Urinary bladder (tissue), 4 donors: ENCODE measurements around the gene GH1. TPM values are rescaled to one million over a fixed set of nuclear protein-coding genes. Genes with fewer than 3 reads are reported as not detected.
"Not testable (repeated sequence)": the region's sequence is repeated elsewhere in the genome, so short reads cannot be mapped to it uniquely, and the experiment has no call there.

Experiments
- DNase-seq: peaks from one replicate; pipeline ENCODE4 v3.0.0-alpha.2; 2015; ENCODE audit errors: extremely low spot score
- H3K27ac ChIP-seq: one replicate; pipeline ENCODE4 v1.5.1; 2013; ENCODE audit warnings: low read depth, mild to moderate bottlenecking, moderate library complexity
- H3K36me3 ChIP-seq: one replicate; pipeline ENCODE4 v1.6.1; 2013; ENCODE audit warnings: mild to moderate bottlenecking, moderate library complexity; ENCODE audit not compliant: insufficient read depth
- H3K4me1 ChIP-seq: one replicate; pipeline ENCODE4 v1.6.1; 2013; ENCODE audit warnings: mild to moderate bottlenecking, moderate library complexity; ENCODE audit not compliant: insufficient read depth
- H3K4me3 ChIP-seq: one replicate; pipeline ENCODE4 v1.5.1; 2013; ENCODE audit warnings: low read depth, low read length
- WGBS: extraction: QIAGEN DNeasy Blood & Tissue Kit; methylation state at CpG from one replicate; pipeline ENCODE4 v1.1.7; 2013; 5-methylcytosine and 5-hydroxymethylcytosine counted together
- polyA plus RNA-seq: library from polyadenylated mRNA; stranded (reverse); fragments of 200-250 nt; gene quantifications from one replicate; pipeline ENCODE4 v1.2.3, GENCODE V29; 2013
- total RNA-seq: library from RNA; depleted of rRNA; stranded (reverse); fragments of >200 nt; gene quantifications from one replicate; pipeline ENCODE4 v1.2.3, GENCODE V29; 2014
- donor health status: healthy with polysubstance abuse.
- donor health status: healthy.

GH1 gene
- not detected for total RNA-seq
- polyA plus RNA-seq: 0.11 TPM

DNA sequence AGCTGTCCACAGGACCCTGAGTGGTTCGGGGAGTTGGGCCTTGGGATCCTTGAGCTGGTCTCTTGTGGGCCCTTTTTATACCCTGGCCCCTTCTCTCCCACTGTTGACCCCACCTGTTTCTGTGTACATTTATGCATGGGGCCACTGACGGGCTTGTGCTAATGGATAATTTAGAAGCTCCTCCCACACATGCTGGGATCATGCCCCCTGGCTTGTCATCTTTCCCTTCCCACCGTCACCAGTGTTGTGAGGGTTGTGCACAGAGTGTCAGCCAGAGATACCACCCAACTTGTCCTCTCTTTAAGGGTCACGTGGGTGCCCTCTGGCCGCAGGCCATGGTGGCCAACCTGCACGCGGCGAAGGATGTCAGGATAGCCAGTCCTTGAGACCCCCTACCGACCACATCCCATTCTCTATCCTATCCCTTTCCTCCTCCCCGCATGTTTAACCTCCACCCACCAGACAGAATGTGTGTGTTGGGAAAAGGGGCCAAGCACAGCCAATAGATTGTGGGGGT, at the start of gene GH1:
GH1 (minus strand) TSS at position 51 of the 517 bp plus-strand sequence. CDS start 63 bp downstream, outside the sequence.
- not testable (repeated sequence) for H3K27ac ChIP-seq, H3K4me3 ChIP-seq, H3K36me3 ChIP-seq, DNase-seq, H3K4me1 ChIP-seq
- 47% methylated on average over 10 of the region's 10 CpGs for WGBS

DNA sequence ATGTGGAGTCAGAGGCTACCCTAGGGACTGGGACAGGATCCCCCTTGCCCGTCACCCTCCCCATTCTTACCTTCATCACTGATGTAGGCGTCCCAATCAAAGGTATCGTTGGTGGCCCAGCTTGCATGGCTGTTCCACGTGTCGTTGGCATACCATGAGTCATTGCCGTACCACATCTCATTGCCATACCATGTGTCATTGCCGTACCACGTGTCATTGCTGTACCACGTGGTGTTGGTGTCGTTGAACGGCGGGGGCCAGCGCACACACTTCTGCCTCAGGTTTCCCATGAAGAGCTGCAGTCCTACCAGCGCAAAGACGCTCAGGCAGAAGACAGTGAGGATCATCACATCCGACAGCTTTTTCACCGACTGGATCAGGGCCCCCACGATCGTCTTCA, 49.3 kb upstream of the GH1 start:
- Histone ChIP-seq H3K27ac (no peak overlapping the region), H3K4me3 (no peak overlapping the region)

DNA sequence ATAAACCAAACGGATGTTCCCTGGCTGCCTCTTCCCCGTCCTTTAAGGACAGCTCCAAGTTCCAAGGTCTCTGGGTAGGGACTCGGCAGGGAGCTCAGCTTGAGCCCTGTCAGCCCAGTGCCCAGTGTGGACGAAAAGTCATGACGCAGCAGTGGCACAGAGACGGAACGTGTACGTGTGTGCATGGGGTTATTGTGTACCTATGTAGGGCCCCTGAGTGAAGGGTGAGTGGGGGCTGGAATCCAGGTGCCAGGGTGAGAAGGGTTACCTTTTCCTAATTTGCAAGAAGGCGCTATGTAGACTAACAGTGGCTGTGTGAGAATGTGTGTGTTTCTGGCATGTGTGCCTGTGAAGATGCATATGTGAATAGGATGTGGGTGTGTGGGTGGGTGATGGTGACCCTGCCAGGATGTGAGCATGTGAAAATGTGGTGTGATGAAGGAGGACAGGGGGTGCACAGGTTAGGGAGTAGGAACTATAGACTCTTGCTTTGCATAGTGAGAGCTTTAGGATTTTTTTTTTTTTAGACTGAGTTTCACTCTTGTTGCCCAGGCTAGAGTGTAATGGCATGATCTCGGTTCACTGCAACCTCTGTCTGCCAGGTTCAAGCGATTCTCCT, 48.1 kb upstream of the GH1 start:
- H3K4me3 ChIP-seq: no peak overlapping the region
- H3K27ac ChIP-seq: no peak overlapping the region
- H3K36me3 ChIP-seq: no peaks in the 10 kb centered on the region
- DNase-seq: no peak
- H3K4me1 ChIP-seq: no peaks in the 10 kb centered on the region
- WGBS: 82% methylated on average over 11 of the region's 11 CpGs

More for the DNA sequence above, 49.3 kb upstream of the GH1 start:
- DNase-seq: no peak
- Histone ChIP-seq H3K36me3 (no peaks in the 10 kb centered on the region), H3K4me1 (no peaks in the 10 kb centered on the region)
- WGBS: 90% methylated on average over 19 of the region's 19 CpGs

DNA sequence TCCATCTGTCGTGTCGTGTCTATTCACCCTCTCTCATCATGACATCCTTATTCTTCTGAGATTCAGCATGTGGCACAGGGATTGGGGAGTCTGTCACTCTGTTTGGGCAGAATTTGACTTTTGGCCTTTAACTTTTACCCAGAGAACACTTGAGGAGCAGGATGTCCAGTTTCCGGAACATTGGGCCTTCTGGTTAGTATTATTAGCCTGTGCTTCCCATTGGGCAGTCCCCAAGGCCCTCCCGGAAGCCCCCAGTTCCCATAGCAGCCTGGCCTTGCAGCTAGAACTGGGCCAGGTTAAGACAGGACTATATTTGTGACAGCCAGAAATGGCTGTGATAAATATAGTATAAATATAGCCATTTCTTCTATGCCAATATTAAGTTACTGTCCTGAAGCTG, 44.5 kb upstream of the GH1 start:
- Histone ChIP-seq H3K27ac (no peak overlapping the region), H3K4me1 (no peaks in the 10 kb centered on the region), H3K36me3 (no peaks in the 10 kb centered on the region), H3K4me3 (no peak overlapping the region)
- no peak for DNase-seq
- 89% methylated on average over 4 of the region's 4 CpGs for WGBS

DNA sequence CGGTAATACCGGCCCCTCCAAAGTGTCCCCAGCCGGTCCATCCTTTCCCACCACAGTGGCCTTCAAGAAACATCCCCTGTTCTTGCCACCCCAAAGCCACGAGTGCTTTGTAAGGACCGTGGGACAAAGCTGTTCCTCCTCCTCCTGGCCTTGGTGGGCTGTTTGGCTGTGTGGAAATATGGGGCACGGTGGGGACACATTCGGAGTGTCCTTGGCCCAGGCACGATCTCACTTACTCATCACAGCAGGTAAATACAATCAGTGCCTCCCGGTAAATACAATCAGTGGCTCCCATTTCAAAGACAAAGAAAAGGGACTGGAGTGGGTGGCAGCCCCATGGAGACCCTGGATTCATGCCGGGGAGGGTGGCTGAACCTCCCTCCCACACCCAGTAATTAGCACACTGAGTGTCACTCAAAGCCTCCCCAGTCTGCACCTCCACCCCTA, 43.7 kb upstream of the GH1 start:
- WGBS: 63% methylated on average over 10 of the region's 10 CpGs
- no peaks in the 10 kb centered on the region for H3K36me3 ChIP-seq
- H3K4me3 ChIP-seq: no peak overlapping the region
- no peak for DNase-seq
- no peaks in the 10 kb centered on the region for H3K4me1 ChIP-seq
- H3K27ac ChIP-seq: no peak overlapping the region

DNA sequence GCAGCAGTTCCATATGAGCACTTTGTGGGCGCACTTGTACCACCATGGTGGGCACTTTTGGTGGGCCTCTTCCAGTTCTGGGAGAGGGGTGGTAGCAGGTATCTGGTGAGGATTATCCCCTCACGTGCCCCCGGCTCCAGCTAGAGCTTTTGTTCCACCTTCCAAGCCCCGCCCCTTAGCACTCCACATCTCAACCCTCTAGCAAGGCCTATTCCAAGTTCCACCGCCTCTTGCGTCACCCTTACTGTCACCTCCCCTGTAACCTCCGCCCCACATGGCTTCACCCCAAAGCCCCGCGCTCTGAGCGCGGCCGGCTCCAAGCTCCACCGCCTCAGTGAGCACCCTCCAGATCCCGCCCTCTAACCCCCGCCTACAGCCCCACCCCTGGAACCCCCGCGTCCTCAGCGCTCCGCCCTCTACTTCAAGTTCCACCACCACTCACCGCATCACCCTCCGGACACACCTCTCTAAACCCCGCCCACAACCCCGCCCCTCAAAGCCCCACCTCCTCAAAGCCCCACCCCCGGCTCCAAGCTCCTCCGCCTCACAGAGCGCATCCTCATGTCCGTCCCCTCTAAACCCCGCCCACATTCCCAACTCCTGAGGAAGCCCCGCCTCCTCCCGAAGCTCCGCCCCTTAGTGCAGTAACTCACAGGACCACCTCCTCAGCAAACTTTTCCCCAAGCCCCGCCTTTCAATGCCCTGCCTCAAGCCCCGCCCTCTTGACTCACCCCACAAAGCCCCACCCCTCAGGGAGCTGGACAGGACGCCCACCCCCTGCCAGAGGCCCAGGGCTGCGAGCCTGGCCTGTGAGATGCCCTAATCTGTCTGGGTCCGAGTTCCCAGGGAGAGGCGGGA, 42.9 kb upstream of the GH1 start:
- Histone ChIP-seq H3K4me3 (no peak overlapping the region), H3K36me3 (no peaks in the 10 kb centered on the region), H3K4me1 (no peaks in the 10 kb centered on the region), H3K27ac (no peak overlapping the region)
- DNase-seq: no peak
- 16% methylated on average over 37 of the region's 37 CpGs for WGBS

DNA sequence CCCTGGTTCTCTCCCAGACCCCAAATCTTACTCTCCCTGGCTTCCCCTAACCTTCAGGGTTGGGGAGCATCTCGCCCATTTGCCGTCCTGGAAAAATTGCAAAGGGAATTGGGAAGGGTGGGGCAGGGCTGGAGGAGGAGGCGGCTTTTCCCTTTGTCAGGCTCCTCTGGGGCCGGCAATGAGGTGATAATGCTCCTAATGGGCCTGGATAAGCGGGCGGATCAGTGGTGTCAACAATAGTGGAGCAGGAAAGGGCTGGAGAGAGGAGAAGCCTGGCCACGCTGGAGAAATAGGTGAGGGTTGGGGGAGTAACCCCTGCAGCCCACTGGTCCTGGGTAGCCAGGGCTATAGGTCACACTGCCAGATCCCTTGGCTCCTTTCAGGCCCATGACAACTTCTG, 41.8 kb upstream of the GH1 start:
- DNase-seq: no peak
- H3K4me1 ChIP-seq: no peaks in the 10 kb centered on the region
- H3K4me3 ChIP-seq: no peak overlapping the region
- H3K36me3 ChIP-seq: no peaks in the 10 kb centered on the region
- WGBS: 68% methylated on average over 7 of the region's 7 CpGs
- no peak overlapping the region for H3K27ac ChIP-seq

DNA sequence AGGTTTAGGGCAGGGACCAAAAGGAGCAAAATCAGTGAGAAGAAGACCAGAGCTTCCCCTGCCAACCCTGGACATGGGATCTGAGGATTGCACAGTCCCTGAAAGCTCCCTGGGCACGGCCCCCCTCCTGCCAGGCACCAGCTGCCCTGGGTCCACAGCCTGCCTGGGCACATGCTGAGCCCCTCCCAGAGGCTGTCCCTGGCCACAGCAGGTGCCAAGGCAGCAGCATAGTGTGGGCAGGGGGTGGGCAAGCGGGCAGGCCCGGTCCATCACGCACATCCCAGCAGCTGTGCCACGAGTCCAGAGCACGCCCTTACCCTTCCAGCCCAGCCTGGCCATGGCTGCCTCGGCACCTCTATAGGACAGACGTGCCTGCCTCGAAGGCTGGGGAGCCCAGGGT, 41.4 kb upstream of the GH1 start:
- H3K36me3 ChIP-seq: no peaks in the 10 kb centered on the region
- WGBS: 82% methylated on average over 9 of the region's 9 CpGs
- no peak overlapping the region for H3K4me3 ChIP-seq
- no peaks in the 10 kb centered on the region for H3K4me1 ChIP-seq
- DNase-seq: no peak
- no peak overlapping the region for H3K27ac ChIP-seq

DNA sequence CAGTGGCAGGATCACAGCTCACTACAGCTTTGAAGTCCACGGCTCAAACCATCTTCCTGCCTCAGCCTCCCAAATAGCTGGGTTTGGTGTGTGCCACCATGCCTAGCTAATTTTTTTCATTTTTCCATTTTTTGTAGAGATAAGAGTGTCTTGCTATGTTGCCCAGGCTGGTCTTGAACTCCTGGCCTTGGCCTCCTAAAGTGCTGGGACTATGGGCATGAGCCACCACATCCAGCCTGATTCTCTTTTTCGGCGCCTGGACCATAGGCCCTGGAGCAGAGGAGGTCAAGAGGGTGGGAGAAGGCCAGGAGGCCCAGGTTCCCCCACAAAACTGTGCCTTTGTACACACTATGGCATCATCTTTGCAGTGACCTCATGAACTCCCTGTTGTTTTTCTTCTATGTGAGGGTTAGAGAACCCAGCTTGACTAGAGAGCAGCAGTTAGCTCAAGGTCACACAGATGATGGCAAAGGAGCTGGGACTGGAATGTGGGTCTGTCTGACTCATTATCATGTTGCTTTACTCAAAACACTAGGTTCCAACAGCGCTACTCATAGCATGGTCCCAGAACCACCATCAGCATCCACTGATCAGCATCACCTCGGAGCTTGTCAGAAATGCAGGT, 37.8 kb upstream of the GH1 start:
- no peak overlapping the region for H3K27ac ChIP-seq
- no peaks in the 10 kb centered on the region for H3K4me1 ChIP-seq
- no peaks in the 10 kb centered on the region for H3K36me3 ChIP-seq
- WGBS: 96% methylated on average over 5 of the region's 5 CpGs
- H3K4me3 ChIP-seq: no peak overlapping the region
- DNase-seq: no peak

DNA sequence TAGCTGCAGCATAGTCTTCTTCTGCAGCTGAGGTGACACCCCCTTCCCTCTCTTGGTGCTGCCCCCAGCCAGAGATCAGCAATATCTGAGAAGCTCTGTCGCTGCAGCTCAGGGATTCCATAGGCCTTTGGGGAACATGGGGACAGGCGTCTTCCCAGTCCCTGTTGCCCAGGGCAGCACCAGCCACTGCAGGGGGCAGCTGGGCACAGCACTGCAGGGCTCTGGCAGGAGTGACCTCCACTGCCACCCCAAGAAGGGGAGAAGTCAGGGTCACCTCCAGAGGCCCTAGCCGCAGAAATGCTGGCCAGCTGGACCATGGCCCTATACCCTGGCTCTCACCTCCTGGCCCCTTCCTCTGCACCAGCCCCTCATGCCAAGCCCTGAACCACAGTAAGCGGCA, 37.2 kb upstream of the GH1 start:
- Histone ChIP-seq H3K27ac (no peak overlapping the region), H3K4me1 (no peaks in the 10 kb centered on the region), H3K4me3 (no peak overlapping the region), H3K36me3 (no peaks in the 10 kb centered on the region)
- DNase-seq: no peak
- WGBS: 85% methylated on average over 4 of the region's 4 CpGs

DNA sequence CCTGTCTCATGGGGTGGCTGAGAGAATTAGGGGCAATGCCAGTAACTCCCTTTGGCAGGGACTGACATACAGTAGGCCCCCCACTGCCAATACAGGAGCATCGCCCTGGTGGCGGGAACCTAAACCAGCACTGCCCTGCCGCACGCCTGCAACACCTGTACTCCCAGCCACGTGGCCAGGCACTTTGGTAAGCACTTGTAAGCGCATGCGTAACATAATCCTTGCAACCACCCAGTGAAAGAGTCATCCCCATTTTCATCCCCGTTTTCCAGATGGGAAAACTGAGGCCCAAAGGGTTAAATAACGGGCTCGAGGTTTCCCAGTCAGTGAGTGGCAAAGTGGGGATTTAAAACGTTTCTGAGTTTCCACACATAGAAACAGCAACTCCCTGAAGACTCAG, 36.6 kb upstream of the GH1 start:
- DNase-seq: no peak
- WGBS: 81% methylated on average over 11 of the region's 11 CpGs
- Histone ChIP-seq H3K36me3 (no peaks in the 10 kb centered on the region), H3K4me3 (no peak overlapping the region), H3K27ac (no peak overlapping the region), H3K4me1 (no peaks in the 10 kb centered on the region)

DNA sequence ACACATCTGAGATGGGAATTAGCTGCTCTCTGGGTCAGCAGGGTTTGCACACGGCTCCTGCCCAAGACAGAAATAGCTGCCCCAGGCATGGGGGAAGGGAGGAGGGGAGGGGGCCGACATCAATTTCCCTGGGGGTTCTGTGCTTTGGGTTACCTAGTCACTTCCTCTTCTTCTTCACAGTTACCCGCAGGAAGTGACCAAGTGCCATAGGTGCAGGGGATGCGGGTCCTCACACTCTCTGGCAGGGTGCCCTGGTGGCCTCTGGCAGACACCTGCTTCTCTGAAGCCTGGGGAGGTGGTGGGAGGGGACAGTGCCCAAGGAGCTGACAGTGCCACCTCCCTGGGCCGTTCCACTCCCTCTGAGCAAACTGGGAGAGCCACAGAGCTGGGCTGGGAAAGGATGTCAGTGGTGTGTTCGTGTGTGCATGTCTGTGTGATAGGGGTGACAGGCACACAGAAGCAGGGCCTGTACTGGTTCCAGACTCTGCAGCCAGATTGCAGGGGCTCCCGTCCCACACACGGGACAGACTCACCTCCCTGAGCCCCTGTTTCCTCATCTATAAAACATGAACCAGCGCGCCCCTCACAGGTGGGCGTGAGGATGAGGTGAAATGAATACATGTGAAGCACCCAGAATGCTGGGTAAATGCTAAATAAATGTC, 35.9 kb upstream of the GH1 start:
- Histone ChIP-seq H3K4me3 (no peak overlapping the region), H3K27ac (no peak overlapping the region), H3K36me3 (no peaks in the 10 kb centered on the region), H3K4me1 (no peaks in the 10 kb centered on the region)
- no peak for DNase-seq
- 57% methylated on average over 11 of the region's 11 CpGs for WGBS
